ENCODE measurements around the gene ZNF714.

DNA sequence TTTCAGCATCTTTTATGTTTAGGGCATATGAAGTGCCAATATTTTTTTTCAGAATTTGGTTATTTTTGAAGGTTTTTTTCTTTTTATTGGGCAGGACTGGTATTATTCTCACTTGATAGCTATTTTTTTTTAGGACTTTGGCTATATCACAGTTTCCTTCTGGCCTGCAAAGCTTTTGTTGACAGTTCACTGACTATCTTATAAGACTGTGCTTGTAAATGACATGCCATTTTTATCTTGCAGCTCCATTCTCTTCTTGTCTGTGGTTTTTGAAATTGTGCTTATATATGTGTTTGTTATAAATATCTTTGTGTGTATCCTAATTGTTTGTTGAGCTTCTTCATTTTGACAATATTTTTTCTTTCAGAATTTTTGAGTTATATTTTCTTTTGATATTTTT is 33.4 kb downstream of the ZNF714 start:
- TF ChIP-seq, protein P1, sequence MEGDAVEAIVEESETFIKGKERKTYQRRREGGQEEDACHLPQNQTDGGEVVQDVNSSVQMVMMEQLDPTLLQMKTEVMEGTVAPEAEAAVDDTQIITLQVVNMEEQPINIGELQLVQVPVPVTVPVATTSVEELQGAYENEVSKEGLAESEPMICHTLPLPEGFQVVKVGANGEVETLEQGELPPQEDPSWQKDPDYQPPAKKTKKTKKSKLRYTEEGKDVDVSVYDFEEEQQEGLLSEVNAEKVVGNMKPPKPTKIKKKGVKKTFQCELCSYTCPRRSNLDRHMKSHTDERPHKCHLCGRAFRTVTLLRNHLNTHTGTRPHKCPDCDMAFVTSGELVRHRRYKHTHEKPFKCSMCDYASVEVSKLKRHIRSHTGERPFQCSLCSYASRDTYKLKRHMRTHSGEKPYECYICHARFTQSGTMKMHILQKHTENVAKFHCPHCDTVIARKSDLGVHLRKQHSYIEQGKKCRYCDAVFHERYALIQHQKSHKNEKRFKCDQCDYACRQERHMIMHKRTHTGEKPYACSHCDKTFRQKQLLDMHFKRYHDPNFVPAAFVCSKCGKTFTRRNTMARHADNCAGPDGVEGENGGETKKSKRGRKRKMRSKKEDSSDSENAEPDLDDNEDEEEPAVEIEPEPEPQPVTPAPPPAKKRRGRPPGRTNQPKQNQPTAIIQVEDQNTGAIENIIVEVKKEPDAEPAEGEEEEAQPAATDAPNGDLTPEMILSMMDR (IDR thresholded peaks at IDR 0.05): no peak
- no peak for TF ChIP-seq POLR2A (IDR thresholded peaks at IDR 0.05)

Measured in thyroid gland (tissue), 4 donors.